Smooth muscle cell of the brain vasculature (primary cell): ENCODE results near the gene IL32.
"Not testable (repeated sequence)": the region's sequence is repeated elsewhere in the genome, so short reads cannot be mapped to it uniquely, and the experiment has no call there.

Experiments
- DNase-seq: peaks from one replicate; pipeline ENCODE4 v3.0.0-alpha.2; 2012; ENCODE audit warnings: low read depth, low spot score

IL32 gene

GRCh38 chr16:3051494-3051893 is 13.9 kb upstream of the IL32 start:
- no peak for DNase-seq

- not testable (repeated sequence) for DNase-seq
These were observed 12.7 kb upstream of the IL32 start for GRCh38 chr16:3052571-3053329.

DNA sequence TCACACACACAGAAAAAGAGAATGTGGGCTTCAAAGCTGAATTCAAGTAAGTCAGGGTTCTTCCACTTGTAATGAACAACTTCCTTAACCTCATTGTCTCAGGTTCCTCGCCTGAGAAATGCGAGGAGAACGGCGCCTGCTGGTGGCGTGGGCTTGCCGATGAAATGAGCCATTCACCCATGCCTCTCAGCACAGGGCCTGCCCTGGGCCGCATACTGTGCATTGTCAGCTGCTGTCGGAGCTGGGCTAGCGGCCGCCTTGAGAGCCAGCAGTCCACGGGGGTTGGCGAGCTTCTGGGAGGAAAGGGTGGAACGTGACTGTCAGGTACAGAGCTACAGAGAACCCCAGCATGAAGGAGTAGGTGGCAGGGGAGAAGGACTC is 12.1 kb upstream of the IL32 start:
- DNase-seq: not testable (repeated sequence)

DNA sequence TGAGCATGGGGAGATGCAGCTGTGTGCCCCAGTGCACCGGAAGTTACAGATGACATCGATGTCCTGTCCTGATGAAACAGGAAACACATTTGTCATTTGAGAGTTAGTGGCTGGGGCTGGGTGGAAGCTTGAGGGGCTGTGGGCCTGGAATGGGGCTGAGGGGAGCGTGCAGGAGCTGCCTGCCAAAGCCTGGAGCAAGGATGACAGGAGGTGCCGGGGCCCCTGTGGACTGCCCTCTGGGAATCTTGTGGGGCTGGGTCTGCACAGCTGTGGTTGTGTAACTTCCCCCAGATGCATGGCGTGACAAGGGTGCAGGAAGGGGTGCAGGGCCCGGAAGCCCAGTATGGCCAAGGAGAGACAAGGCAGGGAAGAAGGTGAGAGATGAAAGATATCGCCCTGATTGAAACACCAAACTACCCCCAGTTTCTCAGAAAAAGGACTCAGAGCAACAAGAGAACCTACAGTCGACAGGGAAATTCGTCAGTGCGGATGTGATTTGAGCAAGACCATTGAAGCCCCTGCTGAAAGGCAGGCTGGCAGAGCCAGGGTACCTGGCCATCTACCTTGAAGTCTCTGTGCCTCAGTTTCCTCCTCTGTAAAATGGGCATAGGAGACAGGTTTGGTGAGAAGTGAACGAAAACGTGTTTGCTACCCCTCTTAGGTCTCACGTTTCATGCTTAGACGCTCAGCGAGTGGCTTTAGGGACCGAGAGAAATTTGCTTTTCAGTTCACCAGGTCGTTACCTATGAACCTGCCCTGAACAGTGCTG is 10.3 kb upstream of the IL32 start:
- DNase-seq: no peak

- DNase-seq: not testable (repeated sequence)
These were observed 9.7 kb upstream of the IL32 start for GRCh38 chr16:3055734-3056115.

DNA sequence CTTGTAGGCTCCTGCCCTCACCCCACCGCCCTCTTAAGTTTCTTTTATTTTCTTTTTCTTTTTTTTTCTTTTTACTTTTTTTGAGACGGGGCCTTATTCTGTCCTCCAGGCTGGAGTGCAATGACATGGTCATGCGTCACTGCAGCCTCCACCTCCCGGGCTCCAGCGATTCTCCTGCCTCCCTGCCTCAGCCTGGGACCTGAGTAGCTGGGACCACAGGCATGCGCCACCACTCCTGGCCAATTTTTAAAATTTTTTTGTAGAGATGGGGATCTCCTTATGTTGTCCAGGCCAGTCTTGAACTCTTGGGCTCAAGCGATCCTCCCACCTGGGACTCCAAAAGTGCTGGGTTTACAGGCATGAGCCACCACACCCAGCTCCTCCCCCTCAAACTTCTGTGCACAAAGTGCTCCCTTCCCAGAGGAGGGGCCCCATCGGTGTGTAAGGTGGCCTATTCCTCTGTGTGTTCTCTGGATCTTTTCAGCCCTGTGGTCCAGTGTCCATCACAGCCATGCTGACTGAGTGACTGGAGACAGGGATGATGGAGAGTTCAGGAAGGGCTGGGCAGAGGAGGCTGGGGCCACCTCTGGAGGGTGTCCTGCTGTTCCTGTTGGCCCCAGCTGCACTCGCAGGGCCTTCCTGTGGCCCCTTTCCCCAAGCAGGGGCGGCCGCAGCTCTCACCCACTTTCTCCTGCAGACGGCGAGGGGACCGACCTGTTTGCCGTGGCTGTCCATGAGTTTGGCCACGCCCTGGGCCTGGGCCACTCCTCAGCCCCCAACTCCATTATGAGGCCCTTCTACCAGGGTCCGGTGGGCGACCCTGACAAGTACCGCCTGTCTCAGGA is 8.9 kb upstream of the IL32 start:
- no peak for DNase-seq

- DNase-seq: no peak
These were observed 8.0 kb upstream of the IL32 start for GRCh38 chr16:3057181-3058138.

DNA sequence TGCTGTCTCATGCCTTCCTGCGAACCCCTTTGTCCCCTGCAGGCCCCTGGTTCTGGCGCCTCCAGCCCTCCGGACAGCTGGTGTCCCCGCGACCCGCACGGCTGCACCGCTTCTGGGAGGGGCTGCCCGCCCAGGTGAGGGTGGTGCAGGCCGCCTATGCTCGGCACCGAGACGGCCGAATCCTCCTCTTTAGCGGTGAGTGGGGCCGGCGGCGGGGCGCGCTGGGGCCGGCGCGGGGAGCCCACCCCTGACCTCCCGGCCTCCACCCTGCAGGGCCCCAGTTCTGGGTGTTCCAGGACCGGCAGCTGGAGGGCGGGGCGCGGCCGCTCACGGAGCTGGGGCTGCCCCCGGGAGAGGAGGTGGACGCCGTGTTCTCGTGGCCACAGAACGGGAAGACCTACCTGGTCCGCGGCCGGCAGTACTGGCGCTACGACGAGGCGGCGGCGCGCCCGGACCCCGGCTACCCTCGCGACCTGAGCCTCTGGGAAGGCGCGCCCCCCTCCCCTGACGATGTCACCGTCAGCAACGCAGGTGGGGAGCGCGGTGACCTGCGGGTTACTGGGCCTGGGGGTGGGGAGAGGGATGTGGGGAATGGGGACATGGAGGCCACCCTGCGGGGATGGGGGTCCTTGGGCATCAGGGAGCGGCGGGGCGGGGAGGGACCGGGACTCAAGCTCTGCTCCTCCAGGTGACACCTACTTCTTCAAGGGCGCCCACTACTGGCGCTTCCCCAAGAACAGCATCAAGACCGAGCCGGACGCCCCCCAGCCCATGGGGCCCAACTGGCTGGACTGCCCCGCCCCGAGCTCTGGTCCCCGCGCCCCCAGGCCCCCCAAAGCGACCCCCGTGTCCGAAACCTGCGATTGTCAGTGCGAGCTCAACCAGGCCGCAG is 7.1 kb upstream of the IL32 start:
- no peak for DNase-seq

DNA sequence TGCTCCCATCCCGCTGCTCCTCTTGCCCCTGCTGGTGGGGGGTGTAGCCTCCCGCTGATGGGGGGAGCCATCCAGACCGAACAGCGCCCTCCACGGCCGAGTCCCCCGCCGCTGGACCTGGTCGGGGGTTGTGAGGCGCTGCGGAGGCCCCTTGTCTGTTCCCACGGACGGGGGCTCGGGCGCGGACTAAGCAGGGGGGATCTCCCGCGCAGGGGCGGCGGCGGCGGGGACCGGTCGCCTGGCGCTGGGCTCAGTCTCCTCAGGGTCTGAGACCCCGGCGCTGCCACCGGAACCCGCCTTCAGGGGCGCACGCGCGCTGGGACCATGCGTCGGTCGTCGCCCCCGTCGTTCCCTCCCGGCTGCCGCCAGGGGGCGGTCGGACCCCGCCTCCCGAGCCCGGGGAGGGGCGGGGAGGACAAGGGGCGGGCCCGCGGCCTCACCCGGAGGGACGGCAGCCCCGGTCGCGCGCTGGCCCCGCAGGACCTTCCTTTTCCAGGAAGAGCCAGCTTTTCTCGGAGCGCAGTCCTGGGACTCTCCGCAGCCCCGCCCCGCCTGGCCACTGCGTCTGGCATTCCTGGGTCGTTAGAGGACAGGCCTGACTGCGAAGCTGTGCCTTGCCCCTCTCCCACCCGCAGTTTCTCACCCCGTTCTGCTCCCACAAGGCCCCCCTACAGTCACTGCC is 6.3 kb upstream of the IL32 start:
- peak; percentile 49 for DNase-seq

DNA sequence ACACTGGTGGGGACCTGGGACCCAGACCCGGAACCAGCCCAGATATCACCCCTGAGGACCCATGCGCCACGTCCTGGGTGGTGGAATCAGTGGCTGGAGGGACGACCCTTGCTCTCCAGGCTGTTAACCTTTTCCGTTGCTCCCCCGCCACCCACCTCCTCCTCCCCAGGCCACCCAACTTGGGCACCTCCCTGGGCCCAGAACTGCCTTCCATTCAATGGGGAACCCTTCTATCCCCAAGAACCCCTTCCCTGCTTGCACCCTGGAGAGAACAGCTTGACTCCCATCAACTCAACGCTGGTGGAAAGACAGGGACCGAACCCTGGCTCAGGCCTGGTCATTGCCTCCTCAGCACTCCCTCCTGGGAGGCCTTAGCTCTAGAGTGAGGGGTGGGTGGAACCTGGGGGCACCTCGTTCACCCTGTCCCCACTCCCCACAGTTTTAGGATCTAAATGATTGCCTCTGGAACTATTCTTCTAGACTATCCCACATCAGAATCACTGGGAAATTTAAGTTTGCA is 5.7 kb upstream of the IL32 start:
- DNase-seq: no peak

DNA sequence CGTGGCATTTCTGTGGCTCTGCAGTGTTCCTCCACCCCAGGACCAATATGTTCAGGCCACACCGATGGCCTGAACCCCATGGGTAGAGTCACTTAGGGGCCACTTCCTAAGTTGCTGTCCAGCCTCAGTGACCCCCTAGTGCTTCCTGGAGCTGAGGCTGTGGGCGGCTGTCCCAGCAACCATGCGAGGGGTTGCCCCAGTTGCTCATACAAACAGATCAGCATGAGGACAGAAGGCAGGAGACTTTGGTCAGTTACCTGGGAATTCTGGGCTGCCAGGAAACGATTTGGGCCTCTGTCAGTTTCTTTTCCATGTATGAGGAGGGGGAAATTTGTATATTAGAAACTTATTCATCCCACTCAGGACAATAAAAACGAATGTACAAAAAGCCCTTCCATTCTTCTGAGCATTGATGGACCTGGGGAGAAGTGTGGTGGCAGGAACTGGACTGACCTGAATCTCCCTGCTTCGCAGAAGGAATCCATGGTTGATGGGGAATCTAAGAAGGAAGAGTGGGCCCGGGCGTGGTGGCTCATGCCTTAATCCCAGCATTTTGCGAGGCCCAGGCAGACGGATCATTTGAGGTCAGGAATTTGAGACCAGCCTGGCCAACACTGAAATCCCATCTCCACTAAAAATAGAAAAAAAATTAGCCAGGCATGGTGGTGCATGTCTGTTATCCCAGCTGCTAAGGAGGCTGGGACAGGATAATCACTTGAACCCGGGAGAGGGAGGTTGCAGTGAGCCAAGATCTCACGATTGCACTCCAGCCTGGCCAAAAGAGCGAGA is 4.9 kb upstream of the IL32 start:
- no peak for DNase-seq

DNA sequence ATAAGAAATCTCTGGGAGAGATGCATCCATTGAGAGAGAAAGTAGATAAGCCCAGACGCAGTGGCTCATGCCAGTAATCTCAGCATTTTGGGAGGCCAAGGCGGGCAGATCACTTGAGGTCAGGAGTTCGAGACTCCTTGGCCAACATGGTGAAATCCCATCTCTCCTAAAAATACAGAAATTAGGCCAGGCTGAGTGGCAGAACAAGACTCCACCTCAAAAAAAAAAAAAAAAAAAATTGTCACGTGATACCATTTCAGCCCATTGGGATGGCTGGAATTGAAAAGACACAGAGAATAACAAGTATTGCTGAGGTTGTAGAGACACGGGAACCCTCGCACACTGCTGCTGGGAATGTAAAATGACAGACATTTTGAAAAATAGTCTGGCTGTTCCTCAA is 2.9 kb upstream of the IL32 start:
- no peak for DNase-seq

DNA sequence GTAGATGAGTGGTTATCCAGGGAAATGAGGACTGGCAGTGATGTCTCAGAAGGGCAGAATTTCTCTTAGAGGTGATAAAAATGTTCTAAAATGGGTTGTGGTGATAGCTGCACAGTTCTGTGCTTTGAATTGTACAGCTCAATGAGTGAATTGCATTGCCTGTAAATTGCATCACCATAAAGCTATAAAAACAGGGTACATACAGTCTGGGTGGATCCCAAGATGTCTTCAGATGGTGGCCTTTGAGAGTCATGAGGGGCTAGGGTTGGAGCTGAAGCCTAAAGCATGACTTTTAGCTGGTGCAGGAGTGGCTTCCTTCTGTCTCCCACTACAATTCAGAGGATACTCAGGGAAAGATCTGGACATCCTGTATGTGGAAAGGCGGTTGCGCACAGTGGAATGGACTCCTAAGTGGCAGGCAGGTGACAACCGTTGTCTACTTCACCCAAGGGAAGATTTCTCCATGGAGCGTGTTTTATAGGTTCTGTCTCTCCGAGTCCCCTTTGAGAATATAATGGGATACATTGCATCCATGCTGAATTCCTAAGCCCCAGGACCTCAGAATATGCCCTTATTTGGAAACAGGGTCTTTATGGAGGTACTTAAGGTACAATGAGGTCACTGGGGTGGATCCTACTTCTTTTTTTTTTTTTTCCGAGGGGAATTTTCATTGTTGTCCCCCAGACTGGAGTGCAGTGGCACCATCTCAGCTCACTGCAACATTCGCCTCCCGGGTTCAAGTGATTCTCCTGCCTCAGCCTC is 1.6 kb upstream of the IL32 start:
- DNase-seq: no peak

- no peak for DNase-seq
These were observed 451 bp downstream of the IL32 start for GRCh38 chr16:3065742-3066439.

- no peak for DNase-seq
These were observed 954 bp downstream of the IL32 start for GRCh38 chr16:3066440-3066748.

DNA sequence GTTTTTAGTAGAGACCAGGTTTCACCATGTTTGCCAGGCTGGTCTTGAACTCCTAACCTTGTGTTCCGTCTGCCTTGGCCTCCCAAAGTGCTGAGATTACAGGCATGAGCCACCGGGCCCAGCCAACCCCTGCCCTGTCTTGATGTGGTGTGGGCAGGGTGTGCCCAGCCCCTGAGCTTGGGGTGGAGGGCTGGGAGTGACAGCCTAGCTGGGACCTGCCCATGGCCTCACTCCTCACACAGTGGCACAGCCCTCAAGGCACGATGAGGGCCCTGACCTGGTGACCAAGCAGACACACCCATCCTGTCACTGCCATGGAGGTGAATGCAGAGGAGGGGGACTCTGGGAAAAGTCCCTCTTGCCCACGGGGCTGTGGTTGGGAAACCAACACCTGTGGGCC is 3.0 kb downstream of the IL32 start:
- DNase-seq: no peak

DNA sequence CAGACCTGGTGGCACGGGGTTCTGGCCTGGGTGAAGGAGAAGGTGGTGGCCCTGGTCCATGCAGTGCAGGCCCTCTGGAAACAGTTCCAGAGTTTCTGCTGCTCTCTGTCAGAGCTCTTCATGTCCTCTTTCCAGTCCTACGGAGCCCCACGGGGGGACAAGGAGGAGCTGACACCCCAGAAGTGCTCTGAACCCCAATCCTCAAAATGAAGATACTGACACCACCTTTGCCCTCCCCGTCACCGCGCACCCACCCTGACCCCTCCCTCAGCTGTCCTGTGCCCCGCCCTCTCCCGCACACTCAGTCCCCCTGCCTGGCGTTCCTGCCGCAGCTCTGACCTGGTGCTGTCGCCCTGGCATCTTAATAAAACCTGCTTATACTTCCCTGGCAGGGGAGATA is 3.7 kb downstream of the IL32 start:
- DNase-seq: not testable (repeated sequence)
